Suprapubic skin (tissue), 4 donors: ENCODE data around the gene MICB. TPM values are rescaled to one million over a fixed set of nuclear protein-coding genes. Genes with fewer than 3 reads are reported as not detected.
"Not testable (repeated sequence)": the region's sequence is repeated elsewhere in the genome, so short reads cannot be mapped to it uniquely, and the experiment has no call there.

Experiments used
- DNase-seq, 2 donors: peaks; one replicate each; pipeline ENCODE4 v3.0.0-alpha.2; 2019; ENCODE audit warnings: low spot score in 2 of 2
- H3K27ac ChIP-seq: fragments of 200-600 bp; sonication (generic); one replicate; pipeline ENCODE4 v1.5.1; 2019
- H3K27me3 ChIP-seq: fragments of 200-600 bp; sonication (generic); one replicate; pipeline ENCODE4 v1.5.1; 2019
- H3K36me3 ChIP-seq: fragments of 200-600 bp; sonication (generic); one replicate; pipeline ENCODE4 v1.5.1; 2019
- H3K4me1 ChIP-seq: fragments of 200-600 bp; sonication (generic); one replicate; pipeline ENCODE4 v1.5.1; 2019
- H3K4me3 ChIP-seq: fragments of 200-600 bp; sonication (generic); one replicate; pipeline ENCODE4 v1.5.1; 2019; ENCODE audit warnings: mild to moderate bottlenecking
- H3K9me3 ChIP-seq: fragments of 200-600 bp; sonication (generic); one replicate; pipeline ENCODE4 v1.5.1; 2019
- CTCF ChIP-seq, 2 donors: fragments of 200-600 bp in 1 of 2; fragments of 450-650 bp in 1 of 2; sonication (generic) in 1 of 2; IDR thresholded peaks; one replicate each; pipeline ENCODE4 v1.5.1; 2016 to 2019; ENCODE audit warnings: antibody characterized with exemption in 2 of 2, mild to moderate bottlenecking in 1 of 2, moderate library complexity in 1 of 2
- EP300 ChIP-seq: sonication (generic); formaldehyde crosslinking; IDR thresholded peaks from one replicate; pipeline ENCODE4 v1.6.1; 2017; ENCODE audit warnings: antibody characterized with exemption
- POLR2A ChIP-seq, 2 donors: fragments of 450-650 bp; IDR thresholded peaks; one replicate each; pipeline ENCODE4 v1.6.1; 2017; ENCODE audit warnings: antibody characterized with exemption in 2 of 2, mild to moderate bottlenecking in 2 of 2, moderate library complexity in 2 of 2
- POLR2AphosphoS5 ChIP-seq, 3 donors: sonication (generic); formaldehyde crosslinking; IDR thresholded peaks; one replicate each; pipeline ENCODE4 v1.6.1; 2017; ENCODE audit warnings: antibody characterized with exemption in 3 of 3
- WGBS: methylation state at CpG from one replicate; pipeline ENCODE4 v1.1.5; 2018; 5-methylcytosine and 5-hydroxymethylcytosine counted together
- total RNA-seq, 4 donors: library from RNA; depleted of rRNA; stranded (reverse); fragments of >200 nt; gene quantifications; one replicate each; pipeline ENCODE4 v1.1.0, GENCODE V29; 2016

The MICB gene
- total RNA-seq, 4 donors from 2014 or later = 0.26 to 2.4 (median 2.1) TPM

GRCh38 chr6:31502586-31502985 is 4.6 kb downstream of the MICB start:
- peaks cover 10% of the 10 kb centered on the region for H3K27me3 ChIP-seq
- DNase-seq = no peak
- TF ChIP-seq POLR2AphosphoS5 (IDR thresholded peaks at IDR 0.05) = no peak
- no peak for TF ChIP-seq EP300
- no peak for TF ChIP-seq CTCF (IDR thresholded peaks at IDR 0.05)
- no peak for TF ChIP-seq POLR2A (IDR thresholded peaks at IDR 0.05)

GRCh38 chr6:31509036-31509435 is 11.1 kb downstream of the MICB start:
- not testable (repeated sequence) for H3K36me3 ChIP-seq, H3K4me3 ChIP-seq, H3K4me1 ChIP-seq, H3K9me3 ChIP-seq, H3K27me3 ChIP-seq, H3K27ac ChIP-seq, DNase-seq
- WGBS = 44% methylated on average over 2 of the region's 2 CpGs

More at GRCh38 chr6:31502586-31502985, 4.6 kb downstream of the MICB start:
- Histone ChIP-seq H3K4me1 (peaks cover 15% of the 10 kb centered on the region), H3K27ac (no peak overlapping the region), H3K4me3 (no peak overlapping the region), H3K36me3 (no peaks in the 10 kb centered on the region), H3K9me3 (no peaks in the 10 kb centered on the region)

- H3K9me3 ChIP-seq = no peaks in the 10 kb centered on the region
- 77% methylated on average over 4 of the region's 4 CpGs for WGBS
- no peaks in the 10 kb centered on the region for H3K27me3 ChIP-seq
- H3K4me3 ChIP-seq = no peak overlapping the region
- TF ChIP-seq POLR2A (IDR thresholded peaks at IDR 0.05) (no peak), POLR2AphosphoS5 (IDR thresholded peaks at IDR 0.05) (no peak), EP300 (no peak), CTCF (IDR thresholded peaks at IDR 0.05) (no peak)
- peaks cover 4% of the 10 kb centered on the region for H3K36me3 ChIP-seq
- no peak overlapping the region for H3K27ac ChIP-seq
- H3K4me1 ChIP-seq = no peaks in the 10 kb centered on the region
- no peak for DNase-seq
Observed at GRCh38 chr6:31510007-31510406, 12.1 kb downstream of the MICB start.

- TF ChIP-seq EP300 = no peak
- H3K4me3 ChIP-seq = no peak overlapping the region
- no peak for DNase-seq
- H3K27me3 ChIP-seq = no peaks in the 10 kb centered on the region
- peaks cover 4% of the 10 kb centered on the region for H3K36me3 ChIP-seq
- 78% methylated on average over 4 of the region's 5 CpGs for WGBS
- no peak overlapping the region for H3K27ac ChIP-seq
- H3K4me1 ChIP-seq = no peaks in the 10 kb centered on the region
- no peaks in the 10 kb centered on the region for H3K9me3 ChIP-seq
Observed at GRCh38 chr6:31513456-31514165, 15.7 kb downstream of the MICB start.

- WGBS = 72% methylated on average over 3 of the region's 3 CpGs
- Histone ChIP-seq H3K27me3 (no peaks in the 10 kb centered on the region), H3K4me1 (no peaks in the 10 kb centered on the region), H3K4me3 (no peak overlapping the region), H3K36me3 (no peaks in the 10 kb centered on the region), H3K27ac (no peak overlapping the region), H3K9me3 (no peaks in the 10 kb centered on the region)
- no peak for TF ChIP-seq EP300
- TF ChIP-seq POLR2AphosphoS5 (IDR thresholded peaks at IDR 0.05) = no peak
- TF ChIP-seq POLR2A (IDR thresholded peaks at IDR 0.05) = no peak
- no peak for TF ChIP-seq CTCF (IDR thresholded peaks at IDR 0.05)
- no peak for DNase-seq
Observed at GRCh38 chr6:31521835-31522234, 23.9 kb downstream of the MICB start.

GRCh38 chr6:31525553-31525931 is 27.6 kb downstream of the MICB start:
- no peak overlapping the region for H3K4me3 ChIP-seq
- no peaks in the 10 kb centered on the region for H3K27me3 ChIP-seq
- no peak overlapping the region for H3K27ac ChIP-seq
- TF ChIP-seq POLR2A (IDR thresholded peaks at IDR 0.05) (no peak), CTCF (IDR thresholded peaks at IDR 0.05) (no peak), EP300 (no peak), POLR2AphosphoS5 (IDR thresholded peaks at IDR 0.05) (no peak)
- H3K36me3 ChIP-seq = peaks cover 12% of the 10 kb centered on the region
- H3K9me3 ChIP-seq = no peaks in the 10 kb centered on the region
- WGBS = 71% methylated on average over 8 of the region's 8 CpGs
- no peaks in the 10 kb centered on the region for H3K4me1 ChIP-seq
- DNase-seq = no peak
